Kidney (tissue), 14 donors: ENCODE results near the gene NIPAL1. TPM values are rescaled to one million over a fixed set of nuclear protein-coding genes. Genes with fewer than 3 reads are reported as not detected.
A peak's percentile ranks its signal among the peaks of the same experiment; 100 is the strongest.

ENCODE experiments used
- DNase-seq, 5 donors: peaks; one replicate each; pipeline ENCODE4 v3.0.0-alpha.2; 2013 to 2020
- FAIRE-seq: peaks from 2 replicates; lab custom pipeline; 2012; peaks lifted over from hg19 to GRCh38; lab: Jason Lieb, UNC
- H3K27ac ChIP-seq, 2 donors: one replicate each; pipeline ENCODE4 v1.7.0; 2013; ENCODE audit warnings: low read depth in 2 of 2, low read length in 2 of 2, inconsistent platforms in 1 of 2
- H3K27me3 ChIP-seq: one replicate; pipeline ENCODE4 v1.7.1; 2013; ENCODE audit warnings: low read length, inconsistent platforms; ENCODE audit not compliant: control insufficient read depth, insufficient read depth
- H3K36me3 ChIP-seq, 3 donors: one replicate each; pipeline versions ENCODE4 v1.7.0 to v1.7.1; 2013; ENCODE audit warnings: low read length in 3 of 3, control low read depth in 1 of 3, inconsistent platforms in 1 of 3; ENCODE audit not compliant: insufficient read depth in 3 of 3, control insufficient read depth in 2 of 3
- H3K4me1 ChIP-seq, 3 donors: one replicate each; pipeline versions ENCODE4 v1.7.0 to v1.7.1; 2013; ENCODE audit warnings: low read length in 3 of 3, inconsistent platforms in 1 of 3, low read depth in 1 of 3; ENCODE audit not compliant: control insufficient read depth in 2 of 3, insufficient read depth in 2 of 3
- H3K4me3 ChIP-seq, 3 donors: one replicate each; pipeline versions ENCODE4 v1.7.0 to v1.8.1; 2013; ENCODE audit warnings: low read length in 3 of 3, control low read depth in 1 of 3, inconsistent platforms in 1 of 3
- H3K9ac ChIP-seq, 3 donors: one replicate each; pipeline versions ENCODE4 v1.7.0 to v1.7.1; 2013; ENCODE audit warnings: low read length in 3 of 3, control low read depth in 1 of 3, inconsistent platforms in 1 of 3
- H3K9me3 ChIP-seq, 3 donors: one replicate each; pipeline versions ENCODE4 v1.7.0 to v1.7.1; 2013; ENCODE audit warnings: low read length in 3 of 3, control low read depth in 1 of 3, inconsistent platforms in 1 of 3; ENCODE audit not compliant: control insufficient read depth in 2 of 3, insufficient read depth in 1 of 3
- intact Hi-C: fragments of 100-400 bp; cut with DNase I; formaldehyde crosslinking; loops from one replicate; pipeline ENCODE4 v1.11.1; 2022
- polyA plus RNA-seq: library from polyadenylated mRNA; stranded (reverse); fragments of 350-450 nt; fragmentation: Illumina TruSeq; extraction: RNeasy Lipid Tissue Mini Kit (QIAGEN cat#74804); gene quantifications from one replicate; pipeline ENCODE4 v1.2.3, GENCODE V29; 2014; ENCODE audit warnings: low read depth, low replicate concordance; ENCODE audit not compliant: insufficient read depth
- total RNA-seq: library from RNA; stranded (reverse); fragmentation: NEBNext Ultra II Directional; extraction: Animal tissue kit (Norgen Biotek cat#: 25700); gene quantifications from one replicate; pipeline ENCODE4 v1.2.1, GENCODE V29; 2021
- TF ChIP-seq, protein P1 (sequence below): IDR thresholded peaks from 3 replicates; pipeline ENCODE4 v1.5.1; 2012; ENCODE audit warnings: mild to moderate bottlenecking, moderate library complexity, borderline replicate concordance; ENCODE audit not compliant: insufficient read depth; ENCODE audit errors: extremely low read depth
- donor health status: control.
- donor health status: control.
- donor health status: control.
- donor health status: control.
- donor health status: control.
- donor health status: DM: yes; HTN: yes; CAD: no.
- donor health status: Normal renal cell carcinoma (clear cell type).

The NIPAL1 gene
- total and polyA plus RNA-seq, 2 donors from 2014 or later = 1.4 to 6.9 TPM

DNA sequence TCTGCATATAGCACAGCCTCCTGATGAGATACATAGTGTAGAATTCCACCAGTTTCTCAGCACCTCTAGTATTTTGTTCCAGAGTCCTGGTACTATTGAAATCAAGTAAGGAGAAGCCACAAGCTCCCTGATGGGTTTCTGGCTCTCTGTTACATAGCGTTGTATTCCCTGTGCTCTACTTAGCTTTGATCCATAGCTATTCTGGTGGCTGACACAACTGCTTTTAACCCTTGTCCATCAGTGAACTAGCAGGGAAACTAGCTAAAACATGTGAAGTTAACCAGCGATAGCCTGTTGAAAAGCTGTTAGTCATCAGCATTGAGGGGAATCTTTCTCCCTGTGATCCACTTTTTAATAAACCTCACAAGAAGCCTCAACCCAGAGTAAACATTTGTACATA lies 26.9 kb downstream of the NIPAL1 start:
- no peaks in the 10 kb centered on the region for H3K9me3 ChIP-seq
- TF ChIP-seq, protein P1, sequence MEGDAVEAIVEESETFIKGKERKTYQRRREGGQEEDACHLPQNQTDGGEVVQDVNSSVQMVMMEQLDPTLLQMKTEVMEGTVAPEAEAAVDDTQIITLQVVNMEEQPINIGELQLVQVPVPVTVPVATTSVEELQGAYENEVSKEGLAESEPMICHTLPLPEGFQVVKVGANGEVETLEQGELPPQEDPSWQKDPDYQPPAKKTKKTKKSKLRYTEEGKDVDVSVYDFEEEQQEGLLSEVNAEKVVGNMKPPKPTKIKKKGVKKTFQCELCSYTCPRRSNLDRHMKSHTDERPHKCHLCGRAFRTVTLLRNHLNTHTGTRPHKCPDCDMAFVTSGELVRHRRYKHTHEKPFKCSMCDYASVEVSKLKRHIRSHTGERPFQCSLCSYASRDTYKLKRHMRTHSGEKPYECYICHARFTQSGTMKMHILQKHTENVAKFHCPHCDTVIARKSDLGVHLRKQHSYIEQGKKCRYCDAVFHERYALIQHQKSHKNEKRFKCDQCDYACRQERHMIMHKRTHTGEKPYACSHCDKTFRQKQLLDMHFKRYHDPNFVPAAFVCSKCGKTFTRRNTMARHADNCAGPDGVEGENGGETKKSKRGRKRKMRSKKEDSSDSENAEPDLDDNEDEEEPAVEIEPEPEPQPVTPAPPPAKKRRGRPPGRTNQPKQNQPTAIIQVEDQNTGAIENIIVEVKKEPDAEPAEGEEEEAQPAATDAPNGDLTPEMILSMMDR = no peak
- DNase-seq (no peak), FAIRE-seq (no peak)
- no peak overlapping the region for H3K9ac ChIP-seq
- H3K4me1 ChIP-seq = peaks cover 0 to 15% (median 4%) of the 10 kb centered on the region in 3 donors
- no peaks in the 10 kb centered on the region for H3K36me3 ChIP-seq
- intact Hi-C loops = no loop called here
- no peak overlapping the region for H3K4me3 ChIP-seq
- no peaks in the 10 kb centered on the region for H3K27me3 ChIP-seq
- H3K27ac ChIP-seq = no peak overlapping the region

- Histone ChIP-seq H3K9ac (no peak overlapping the region), H3K4me1 (peaks cover 0 to 15% (median 4%) of the 10 kb centered on the region in 3 donors), H3K27me3 (no peaks in the 10 kb centered on the region), H3K27ac (no peak overlapping the region), H3K9me3 (no peaks in the 10 kb centered on the region), H3K36me3 (no peaks in the 10 kb centered on the region), H3K4me3 (no peak overlapping the region)
- intact Hi-C loops = no loop called here
- DNase-seq = no peak
- TF ChIP-seq, protein P1 = no peak
- no peak for FAIRE-seq
These were observed 27.7 kb downstream of the NIPAL1 start for GRCh38 chr4:48044298-48044697.

DNA sequence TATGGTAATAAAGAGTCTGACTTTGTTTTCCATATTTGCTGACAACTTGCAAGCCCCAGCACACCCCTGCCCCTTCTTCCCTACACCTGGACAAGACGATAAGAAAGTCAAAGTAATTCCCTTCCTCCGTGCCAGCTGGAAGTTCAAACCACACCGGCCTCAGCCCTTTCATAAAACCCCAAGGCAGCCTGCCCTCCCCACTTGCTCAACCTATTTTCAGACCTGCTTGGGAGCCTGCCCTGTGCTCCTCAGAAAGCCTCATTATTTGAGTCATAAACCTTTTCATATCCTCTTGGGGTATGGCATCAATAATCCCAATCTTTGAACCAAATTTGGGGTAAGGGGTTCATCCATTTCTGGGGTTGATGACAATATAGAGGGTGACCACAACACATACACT lies 29.5 kb downstream of the NIPAL1 start:
- Histone ChIP-seq H3K27me3 (no peaks in the 10 kb centered on the region), H3K4me3 (no peak overlapping the region), H3K9me3 (no peaks in the 10 kb centered on the region), H3K4me1 (peaks cover 0 to 15% (median 4%) of the 10 kb centered on the region in 3 donors), H3K36me3 (no peaks in the 10 kb centered on the region), H3K9ac (no peak overlapping the region), H3K27ac (no peak overlapping the region)
- TF ChIP-seq, protein P1 = no peak
- intact Hi-C loops = no loop called here
- DNase-seq = no peak
- no peak for FAIRE-seq

- Histone ChIP-seq H3K27me3 (no peaks in the 10 kb centered on the region), H3K36me3 (no peaks in the 10 kb centered on the region), H3K9me3 (no peaks in the 10 kb centered on the region), H3K4me3 (no peak overlapping the region), H3K9ac (no peak overlapping the region), H3K27ac (peak overlapping the region in 1 of 2 donors; percentile 1), H3K4me1 (peaks cover 0 to 12% (median 4%) of the 10 kb centered on the region in 3 donors)
- FAIRE-seq = no peak
- intact Hi-C loops = no loop called here
- TF ChIP-seq, protein P1 = no peak
- DNase-seq = no peak
These were observed 30.9 kb downstream of the NIPAL1 start for GRCh38 chr4:48047421-48047844.
